Fibroblast of the conjunctiva (primary cell): Measurements from ENCODE around the gene KLHL13.

Experiments used
- DNase-seq: peaks from one replicate; pipeline ENCODE4 v3.0.0-alpha.2; 2010; ENCODE audit warnings: low read depth

KLHL13 gene

DNA sequence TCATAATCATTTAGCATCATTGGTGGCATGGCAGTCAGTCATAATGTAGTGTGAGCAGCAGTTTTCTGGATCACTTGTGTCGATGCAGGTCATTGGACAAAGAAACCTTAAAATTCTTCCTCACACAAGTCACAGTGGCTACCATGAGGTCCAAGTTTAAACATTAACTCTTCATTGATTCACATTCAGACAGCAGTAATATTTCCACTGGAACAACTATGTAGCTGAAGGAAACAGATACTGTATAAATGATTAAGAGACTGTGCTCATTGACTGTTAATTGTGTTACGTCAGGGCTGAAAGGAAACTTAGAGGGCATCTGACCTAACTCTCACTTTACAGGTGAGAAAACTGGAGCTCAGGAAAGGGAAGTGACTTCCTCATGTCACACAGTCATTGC, 261.8 kb downstream of the KLHL13 start:
- no peak for DNase-seq

GRCh38 chrX:117851025-117851424, 265.6 kb downstream of the KLHL13 start:
- no peak for DNase-seq
